GM12872 (cell line): Measurements from ENCODE around the gene ETS1.

ENCODE experiments used
- CTCF ChIP-seq: IDR thresholded peaks from 3 replicates; pipeline ENCODE4 v1.5.1; 2011; ENCODE audit warnings: low read depth, mild to moderate bottlenecking, low read length, moderate library complexity; ENCODE audit not compliant: insufficient read depth

Gene ETS1

GRCh38 chr11:128492903-128493569, 94.3 kb downstream of the ETS1 start:
- no peak for TF ChIP-seq CTCF

DNA sequence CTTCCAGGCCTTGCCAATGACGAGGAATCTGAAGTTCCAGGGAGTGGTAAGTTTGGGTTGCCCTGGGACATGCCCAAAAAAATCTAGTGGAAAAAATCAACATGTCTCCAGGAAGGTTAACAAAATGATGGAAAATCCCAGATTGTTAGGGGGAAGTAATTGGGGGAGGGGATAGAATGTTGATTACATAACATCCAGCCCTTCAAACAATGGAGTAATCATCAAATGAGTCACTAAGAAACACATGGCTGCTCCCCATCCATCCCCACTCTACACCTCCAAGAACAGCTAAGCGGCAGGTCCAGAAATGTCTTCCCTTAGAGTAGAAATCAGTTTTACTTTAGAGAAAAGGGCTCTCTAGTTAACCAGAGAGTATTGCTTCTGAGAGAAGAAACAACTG, 94.9 kb downstream of the ETS1 start:
- TF ChIP-seq CTCF, result no peak

GRCh38 chr11:128491195-128491936, 96.0 kb downstream of the ETS1 start:
- no peak for TF ChIP-seq CTCF

- TF ChIP-seq CTCF, result no peak
Measured at GRCh38 chr11:128490092-128490491, 97.3 kb downstream of the ETS1 start.

DNA sequence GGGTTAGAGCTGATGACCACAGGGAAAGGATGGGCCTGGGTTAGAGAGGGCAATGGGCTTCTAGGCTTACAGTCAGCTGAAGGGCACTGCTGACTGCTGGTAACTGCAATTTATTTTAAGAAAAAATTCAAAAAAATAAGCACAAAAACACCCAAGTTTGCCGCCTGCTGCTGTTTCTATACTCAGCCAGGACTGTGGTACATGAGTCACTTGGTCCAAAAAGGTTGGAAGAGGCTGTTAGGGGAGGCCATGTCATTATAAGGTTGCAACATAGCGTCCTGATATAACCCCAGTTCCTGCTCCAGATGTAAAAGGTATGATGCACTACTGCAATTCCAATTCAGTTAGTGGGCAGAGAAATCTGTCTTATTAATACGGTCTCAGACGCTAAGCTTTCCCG, 98.9 kb downstream of the ETS1 start:
- TF ChIP-seq CTCF, result no peak

- no peak for TF ChIP-seq CTCF
Measured at GRCh38 chr11:128487978-128488377, 99.4 kb downstream of the ETS1 start.

DNA sequence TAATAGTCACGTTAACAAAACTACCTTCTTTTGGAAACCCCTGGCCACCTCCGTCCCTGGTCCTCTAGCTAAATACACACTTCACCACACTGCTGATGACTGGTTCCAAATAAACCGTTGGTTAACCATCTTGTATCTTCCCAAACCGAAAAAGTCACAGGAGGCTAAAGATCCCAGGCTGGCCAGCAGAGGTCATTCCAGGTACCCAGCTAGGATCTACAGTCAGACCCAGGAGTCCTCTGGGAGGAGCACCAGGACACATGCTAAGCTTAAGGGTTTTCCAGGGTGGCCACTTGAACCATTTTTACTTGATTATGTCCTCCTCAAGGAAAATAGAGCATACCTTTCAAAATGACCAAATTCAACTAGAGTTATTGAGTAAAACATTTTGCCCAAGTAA, 103.2 kb downstream of the ETS1 start:
- TF ChIP-seq CTCF, result no peak
